ENCODE results near the gene EMC1. TPM values are rescaled to one million over a fixed set of nuclear protein-coding genes. Genes with fewer than 3 reads are reported as not detected.
"Not testable (repeated sequence)": the region's sequence is repeated elsewhere in the genome, so short reads cannot be mapped to it uniquely, and the experiment has no call there.

The EMC1 gene
- polyA plus RNA-seq, 1 of the 3 experiments (the other 2 are of a cell fraction): 87.6 TPM

DNA sequence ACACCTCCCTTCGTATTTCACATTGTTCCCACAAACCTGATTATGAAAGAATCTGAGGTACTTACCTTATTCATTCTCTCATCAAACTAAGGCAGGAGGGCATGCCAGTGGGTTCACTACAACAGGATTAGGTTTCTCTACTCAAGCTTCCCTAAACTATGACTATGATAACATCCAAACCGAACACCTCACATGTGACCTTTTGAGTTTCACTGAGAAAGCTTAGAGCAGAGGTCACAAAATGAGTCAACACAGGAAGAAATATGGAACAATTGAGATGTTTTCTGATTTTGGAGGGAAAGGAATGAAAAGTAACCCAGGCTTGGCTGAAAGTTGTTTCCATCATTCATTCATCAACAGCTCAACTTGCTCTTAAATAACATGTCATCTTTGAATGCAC, 65.3 kb downstream of the EMC1 start (continued):
- TF ChIP-seq, protein P1, sequence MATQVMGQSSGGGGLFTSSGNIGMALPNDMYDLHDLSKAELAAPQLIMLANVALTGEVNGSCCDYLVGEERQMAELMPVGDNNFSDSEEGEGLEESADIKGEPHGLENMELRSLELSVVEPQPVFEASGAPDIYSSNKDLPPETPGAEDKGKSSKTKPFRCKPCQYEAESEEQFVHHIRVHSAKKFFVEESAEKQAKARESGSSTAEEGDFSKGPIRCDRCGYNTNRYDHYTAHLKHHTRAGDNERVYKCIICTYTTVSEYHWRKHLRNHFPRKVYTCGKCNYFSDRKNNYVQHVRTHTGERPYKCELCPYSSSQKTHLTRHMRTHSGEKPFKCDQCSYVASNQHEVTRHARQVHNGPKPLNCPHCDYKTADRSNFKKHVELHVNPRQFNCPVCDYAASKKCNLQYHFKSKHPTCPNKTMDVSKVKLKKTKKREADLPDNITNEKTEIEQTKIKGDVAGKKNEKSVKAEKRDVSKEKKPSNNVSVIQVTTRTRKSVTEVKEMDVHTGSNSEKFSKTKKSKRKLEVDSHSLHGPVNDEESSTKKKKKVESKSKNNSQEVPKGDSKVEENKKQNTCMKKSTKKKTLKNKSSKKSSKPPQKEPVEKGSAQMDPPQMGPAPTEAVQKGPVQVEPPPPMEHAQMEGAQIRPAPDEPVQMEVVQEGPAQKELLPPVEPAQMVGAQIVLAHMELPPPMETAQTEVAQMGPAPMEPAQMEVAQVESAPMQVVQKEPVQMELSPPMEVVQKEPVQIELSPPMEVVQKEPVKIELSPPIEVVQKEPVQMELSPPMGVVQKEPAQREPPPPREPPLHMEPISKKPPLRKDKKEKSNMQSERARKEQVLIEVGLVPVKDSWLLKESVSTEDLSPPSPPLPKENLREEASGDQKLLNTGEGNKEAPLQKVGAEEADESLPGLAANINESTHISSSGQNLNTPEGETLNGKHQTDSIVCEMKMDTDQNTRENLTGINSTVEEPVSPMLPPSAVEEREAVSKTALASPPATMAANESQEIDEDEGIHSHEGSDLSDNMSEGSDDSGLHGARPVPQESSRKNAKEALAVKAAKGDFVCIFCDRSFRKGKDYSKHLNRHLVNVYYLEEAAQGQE (IDR thresholded peaks at IDR 0.05; ENCODE audit: low read depth, low read length): no peak
- TF ChIP-seq RFX5 (IDR thresholded peaks at IDR 0.05; ENCODE audit: low read length): no peak

DNA sequence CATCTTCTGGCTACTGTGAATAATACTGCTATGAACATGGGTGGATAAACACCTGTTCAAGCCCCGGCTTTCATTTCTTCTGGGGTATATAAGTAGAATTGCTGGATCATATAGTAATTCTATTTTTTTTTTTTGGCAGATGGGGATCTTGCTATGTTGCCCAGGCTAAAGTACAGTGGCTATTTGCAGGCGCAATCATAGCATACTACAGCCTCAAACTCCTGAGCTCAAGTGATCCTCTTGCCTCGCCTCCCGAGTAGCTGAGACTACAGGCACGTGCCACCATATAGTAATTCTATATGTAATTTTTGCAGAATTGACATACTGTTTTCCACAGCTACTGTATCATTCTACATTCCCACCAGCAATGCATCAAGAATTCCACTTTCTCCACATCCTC, 69.1 kb downstream of the EMC1 start:
- 0 out of 2 replicates have a peak, but pooled peaks cover 3% of the 10 kb centered on the region for H4K20me1 ChIP-seq (ENCODE audit: insufficient read depth)
- no peak overlapping the region for H2AFZ ChIP-seq (ENCODE audit: low read depth)
- WGBS (ENCODE audit: low lambda C conversion rate): 99% methylated on average over 5 of the region's 5 CpGs
- no peak overlapping the region for H3K9ac ChIP-seq
- no peaks in the 10 kb centered on the region for H3K4me1 ChIP-seq (ENCODE audit: control insufficient read depth in 1 of 2, insufficient read depth in 2 of 2, low read depth in 1 of 2, low read length in 1 of 2)
- ChIA-PET CTCF (interaction anchor here (0.8 kb wide), 1 partner anchor 230 kb away, joined by 3 read pairs; no protein-coding TSS in a partner anchor), POLR2A (no interaction called here)
- H3K4me3 ChIP-seq (ENCODE audit: low read depth in 2 of 2, low read length in 1 of 2): no peak overlapping the region
- no peak overlapping the region for H3K27ac ChIP-seq (ENCODE audit: low read depth in 2 of 2, low read length in 1 of 2)
- H3K36me3 ChIP-seq (replicated peaks in 1 of 2; ENCODE audit: control insufficient read depth in 1 of 2, insufficient read depth in 2 of 2, low read length in 1 of 2): peaks cover 76 to 87% of the 10 kb centered on the region in 2 experiments
- TF ChIP-seq, protein P2, sequence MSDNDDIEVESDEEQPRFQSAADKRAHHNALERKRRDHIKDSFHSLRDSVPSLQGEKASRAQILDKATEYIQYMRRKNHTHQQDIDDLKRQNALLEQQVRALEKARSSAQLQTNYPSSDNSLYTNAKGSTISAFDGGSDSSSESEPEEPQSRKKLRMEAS (IDR thresholded peaks at IDR 0.05; ENCODE audit: low read depth): no peak
- no peak for TF ChIP-seq NRF1 (IDR thresholded peaks at IDR 0.05; ENCODE audit: low read depth, low read length)
- TF ChIP-seq CHD2 (IDR thresholded peaks at IDR 0.05; ENCODE audit: low read length, partially characterized antibody): no peak
- TF ChIP-seq TEAD4 (IDR thresholded peaks at IDR 0.05; ENCODE audit: borderline replicate concordance, insufficient read depth): no peak
- TF ChIP-seq SMC3 (IDR thresholded peaks at IDR 0.05; ENCODE audit: low read depth, low read length): no peak
- TF ChIP-seq, protein P3, sequence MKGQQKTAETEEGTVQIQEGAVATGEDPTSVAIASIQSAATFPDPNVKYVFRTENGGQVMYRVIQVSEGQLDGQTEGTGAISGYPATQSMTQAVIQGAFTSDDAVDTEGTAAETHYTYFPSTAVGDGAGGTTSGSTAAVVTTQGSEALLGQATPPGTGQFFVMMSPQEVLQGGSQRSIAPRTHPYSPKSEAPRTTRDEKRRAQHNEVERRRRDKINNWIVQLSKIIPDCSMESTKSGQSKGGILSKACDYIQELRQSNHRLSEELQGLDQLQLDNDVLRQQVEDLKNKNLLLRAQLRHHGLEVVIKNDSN (IDR thresholded peaks at IDR 0.05; ENCODE audit: borderline replicate concordance, low read depth): no peak
- TF ChIP-seq RCOR1 (IDR thresholded peaks at IDR 0.05; ENCODE audit: low read length): no peak
- TF ChIP-seq, protein P4, sequence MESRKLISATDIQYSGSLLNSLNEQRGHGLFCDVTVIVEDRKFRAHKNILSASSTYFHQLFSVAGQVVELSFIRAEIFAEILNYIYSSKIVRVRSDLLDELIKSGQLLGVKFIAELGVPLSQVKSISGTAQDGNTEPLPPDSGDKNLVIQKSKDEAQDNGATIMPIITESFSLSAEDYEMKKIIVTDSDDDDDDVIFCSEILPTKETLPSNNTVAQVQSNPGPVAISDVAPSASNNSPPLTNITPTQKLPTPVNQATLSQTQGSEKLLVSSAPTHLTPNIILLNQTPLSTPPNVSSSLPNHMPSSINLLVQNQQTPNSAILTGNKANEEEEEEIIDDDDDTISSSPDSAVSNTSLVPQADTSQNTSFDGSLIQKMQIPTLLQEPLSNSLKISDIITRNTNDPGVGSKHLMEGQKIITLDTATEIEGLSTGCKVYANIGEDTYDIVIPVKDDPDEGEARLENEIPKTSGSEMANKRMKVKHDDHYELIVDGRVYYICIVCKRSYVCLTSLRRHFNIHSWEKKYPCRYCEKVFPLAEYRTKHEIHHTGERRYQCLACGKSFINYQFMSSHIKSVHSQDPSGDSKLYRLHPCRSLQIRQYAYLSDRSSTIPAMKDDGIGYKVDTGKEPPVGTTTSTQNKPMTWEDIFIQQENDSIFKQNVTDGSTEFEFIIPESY (IDR thresholded peaks at IDR 0.05; ENCODE audit: borderline replicate concordance, low read depth): no peak
- TF ChIP-seq YY1 (IDR thresholded peaks at IDR 0.05; ENCODE audit: low read depth): no peak
- no peak for TF ChIP-seq RFX5 (IDR thresholded peaks at IDR 0.05; ENCODE audit: low read length)
- no peak for TF ChIP-seq ELF1 (IDR thresholded peaks at IDR 0.05)
- no peak for TF ChIP-seq EP300 (IDR thresholded peaks at IDR 0.05; ENCODE audit: borderline replicate concordance in 1 of 2, low read depth in 1 of 2, low read length in 1 of 2)
- no peak for TF ChIP-seq MXI1 (IDR thresholded peaks at IDR 0.05; ENCODE audit: low read depth, low read length)
- no peaks in the 10 kb centered on the region for H3K27me3 ChIP-seq (ENCODE audit: insufficient read depth)
- no peaks in the 10 kb centered on the region for H3K9me3 ChIP-seq
- no peaks in the 10 kb centered on the region for H3K9me2 ChIP-seq
- no peak overlapping the region for H3K4me2 ChIP-seq
- H3K79me2 ChIP-seq (ENCODE audit: insufficient read depth): peaks cover 2% of the 10 kb centered on the region; the same call in 1 of the 2 replicates
- DNase-seq: no peak
- H3F3A ChIP-seq (replicated peaks; ENCODE audit: insufficient read depth): peaks cover 10% of the 10 kb centered on the region

DNA sequence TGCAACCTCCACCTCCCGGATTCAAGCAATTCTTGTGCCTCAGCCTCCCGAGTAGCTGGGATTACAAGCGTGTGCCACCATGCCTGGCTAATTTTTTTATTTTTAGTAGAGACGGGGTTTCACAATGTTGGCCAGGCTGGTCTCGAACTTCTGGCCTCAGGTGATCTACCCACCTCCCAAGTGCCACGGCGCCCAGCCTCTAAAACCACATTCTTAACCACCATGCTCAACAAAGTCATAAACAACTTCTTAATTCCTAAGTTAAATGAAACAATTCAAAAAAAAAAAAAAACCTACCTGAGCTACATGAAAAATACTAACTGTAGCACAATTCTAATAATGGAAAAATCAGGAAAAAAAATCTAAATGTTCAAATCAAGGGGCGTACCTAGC, 71.1 kb downstream of the EMC1 start:
- 97% methylated on average over 8 of the region's 8 CpGs for WGBS (ENCODE audit: low lambda C conversion rate)
- POLR2A ChIA-PET: not testable (repeated sequence)

More for the DNA sequence above, 71.1 kb downstream of the EMC1 start:
- H3K4me2 ChIP-seq; H3K9me2 ChIP-seq; H3K27me3 ChIP-seq (ENCODE audit: insufficient read depth); DNase-seq; H2AFZ ChIP-seq (ENCODE audit: low read depth); H3K4me1 ChIP-seq (ENCODE audit: control insufficient read depth in 1 of 2, insufficient read depth in 2 of 2, low read depth in 1 of 2, low read length in 1 of 2); H4K20me1 ChIP-seq (ENCODE audit: insufficient read depth); H3K4me3 ChIP-seq (ENCODE audit: low read depth in 2 of 2, low read length in 1 of 2); H3K9ac ChIP-seq; H3K27ac ChIP-seq (ENCODE audit: low read depth in 2 of 2, low read length in 1 of 2); H3K9me3 ChIP-seq; H3K79me2 ChIP-seq (ENCODE audit: insufficient read depth): not testable (repeated sequence)
- CTCF ChIA-PET: interaction anchor here (1.0 to 2.8 kb wide), 13 partner anchors 9 to 481 kb away, joined by 3 to 15 read pairs (median 4); no protein-coding TSS in a partner anchor
- peaks cover 10% of the 10 kb centered on the region for H3F3A ChIP-seq (replicated peaks; ENCODE audit: insufficient read depth)
- peaks cover 78 to 88% of the 10 kb centered on the region in 2 experiments for H3K36me3 ChIP-seq (replicated peaks in 1 of 2; ENCODE audit: control insufficient read depth in 1 of 2, insufficient read depth in 2 of 2, low read length in 1 of 2)

All from SK-N-SH (cell line).